T-helper 1 cell treated with Interleukin-12 subunit alpha and Interleukin-12 subunit beta and Interleukin-4 antibody, amounts not matched to agents 30 μg/mL and 1 μg/mL, for 36 hours (primary cell): ENCODE results near the gene TRIM56.
"Not testable (repeated sequence)": the region's sequence is repeated elsewhere in the genome, so short reads cannot be mapped to it uniquely, and the experiment has no call there.

Experiments used
- H3K27ac Mint-ChIP-seq: one replicate; pipeline ENCODE4 v1.8.0; 2021; ENCODE audit warnings: mild to moderate bottlenecking, mixed read lengths
- H3K27me3 Mint-ChIP-seq: one replicate; pipeline ENCODE4 v1.8.0; 2021; ENCODE audit warnings: low read depth, mixed read lengths
- H3K36me3 Mint-ChIP-seq: one replicate; pipeline ENCODE4 v1.8.0; 2021; ENCODE audit warnings: low read depth, mixed read lengths
- H3K4me1 Mint-ChIP-seq: one replicate; pipeline ENCODE4 v1.8.0; 2021; ENCODE audit warnings: low read depth, mixed read lengths
- H3K4me3 Mint-ChIP-seq: one replicate; pipeline ENCODE4 v1.8.0; 2021; ENCODE audit warnings: mild to moderate bottlenecking, moderate library complexity, mixed read lengths
- H3K9me3 Mint-ChIP-seq: one replicate; pipeline ENCODE4 v1.8.0; 2021; ENCODE audit warnings: mixed read lengths

The TRIM56 gene

GRCh38 chr7:101099969-101100781 lies 14.9 kb downstream of the TRIM56 start:
- H3K4me1 Mint-ChIP-seq = peaks cover 7% of the 10 kb centered on the region
- H3K27ac Mint-ChIP-seq = no peak overlapping the region
- H3K36me3 Mint-ChIP-seq = peaks cover 1% of the 10 kb centered on the region
- H3K9me3 Mint-ChIP-seq = no peaks in the 10 kb centered on the region
- H3K4me3 Mint-ChIP-seq = no peak overlapping the region
- peaks cover 25% of the 10 kb centered on the region for H3K27me3 Mint-ChIP-seq

DNA sequence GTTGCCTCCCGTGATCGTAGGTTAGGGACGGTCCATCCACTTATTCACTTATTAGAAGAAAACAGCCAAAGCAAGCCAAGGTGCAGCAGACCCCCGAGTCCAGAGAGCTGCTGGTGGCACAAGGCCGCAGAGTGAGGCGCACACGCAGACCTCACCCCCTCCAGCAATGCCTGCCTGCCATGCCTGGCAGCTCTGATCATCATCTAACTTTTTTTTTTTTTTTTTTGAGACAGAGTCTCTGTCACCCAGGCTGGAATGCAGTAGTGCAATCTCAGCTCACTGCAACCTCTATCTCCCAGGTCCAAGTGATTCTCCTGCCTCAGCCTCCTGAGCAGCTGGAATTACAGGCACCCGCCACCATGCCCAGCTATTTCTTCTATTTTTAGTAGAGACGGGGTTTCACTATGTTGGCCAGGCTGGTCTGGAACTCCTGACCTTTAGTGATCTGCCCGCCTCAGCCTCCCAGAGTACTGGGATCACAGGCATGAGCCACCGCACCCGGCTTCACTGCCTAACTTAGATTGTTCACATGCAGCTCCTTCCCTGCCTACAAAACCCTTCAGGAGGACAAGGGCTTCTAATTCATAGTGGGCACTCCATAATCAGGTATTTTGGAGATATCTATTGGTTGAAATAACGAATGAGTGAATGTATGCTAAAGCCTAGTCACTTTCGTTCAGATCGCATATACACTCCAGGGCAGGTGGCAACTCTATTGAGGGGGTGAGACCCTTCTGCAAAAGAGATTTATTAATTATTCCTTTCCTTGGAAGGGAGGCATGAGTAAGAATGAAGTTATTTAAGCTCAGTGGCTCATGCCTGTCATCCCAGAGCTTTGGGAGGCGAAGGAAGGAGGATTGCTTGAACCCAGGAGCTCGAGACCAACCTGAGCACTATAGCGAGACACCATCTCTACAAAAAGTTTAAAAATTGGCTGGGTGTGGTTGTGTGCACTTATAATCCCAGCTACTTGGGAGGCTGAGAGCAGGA lies 15.9 kb downstream of the TRIM56 start:
- Mint-ChIP-seq H3K4me3 (no peak overlapping the region), H3K4me1 (peaks cover 7% of the 10 kb centered on the region), H3K36me3 (no peaks in the 10 kb centered on the region), H3K27ac (no peak overlapping the region), H3K9me3 (no peaks in the 10 kb centered on the region), H3K27me3 (peaks cover 25% of the 10 kb centered on the region)

- H3K9me3 Mint-ChIP-seq = no peaks in the 10 kb centered on the region
- no peak overlapping the region for H3K27ac Mint-ChIP-seq
- H3K36me3 Mint-ChIP-seq = no peaks in the 10 kb centered on the region
- peaks cover 7% of the 10 kb centered on the region for H3K4me1 Mint-ChIP-seq
- H3K27me3 Mint-ChIP-seq = peaks cover 25% of the 10 kb centered on the region
- H3K4me3 Mint-ChIP-seq = no peak overlapping the region
Measured at GRCh38 chr7:101102026-101102425, 16.7 kb downstream of the TRIM56 start.

GRCh38 chr7:101103701-101104100 lies 18.4 kb downstream of the TRIM56 start:
- not testable (repeated sequence) for H3K4me1 Mint-ChIP-seq, H3K36me3 Mint-ChIP-seq, H3K4me3 Mint-ChIP-seq, H3K27ac Mint-ChIP-seq, H3K9me3 Mint-ChIP-seq
- H3K27me3 Mint-ChIP-seq = peaks cover 25% of the 10 kb centered on the region

DNA sequence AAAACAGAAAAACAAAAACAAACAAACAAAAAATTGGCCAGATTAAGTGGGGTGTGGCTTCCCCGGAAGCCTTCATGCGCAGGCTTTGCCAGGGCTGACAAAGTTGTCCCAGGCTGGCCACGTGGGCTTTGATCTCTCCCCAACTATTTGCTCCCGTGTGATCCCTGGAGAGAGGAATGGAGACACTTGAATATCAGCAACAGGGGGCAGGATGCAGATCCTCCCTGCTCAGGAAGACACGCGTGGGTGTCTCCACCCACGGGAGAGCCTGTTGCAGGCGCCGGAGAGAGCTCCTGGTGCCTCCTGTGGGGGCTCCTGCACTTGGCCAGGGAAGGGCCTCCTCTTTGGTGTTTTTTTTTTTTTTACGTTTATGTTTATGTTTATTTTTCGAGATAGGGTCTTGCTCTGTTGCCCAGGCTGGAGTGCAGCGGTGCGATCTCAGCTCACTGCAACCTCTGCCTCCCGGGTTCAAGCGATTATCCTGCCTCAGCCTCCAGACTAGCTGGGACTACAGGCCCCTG lies 19.0 kb downstream of the TRIM56 start:
- H3K4me3 Mint-ChIP-seq = no peak overlapping the region
- no peaks in the 10 kb centered on the region for H3K36me3 Mint-ChIP-seq
- H3K9me3 Mint-ChIP-seq = no peaks in the 10 kb centered on the region
- H3K27ac Mint-ChIP-seq = no peak overlapping the region
- H3K4me1 Mint-ChIP-seq = peaks cover 4% of the 10 kb centered on the region
- H3K27me3 Mint-ChIP-seq = peaks cover 25% of the 10 kb centered on the region

DNA sequence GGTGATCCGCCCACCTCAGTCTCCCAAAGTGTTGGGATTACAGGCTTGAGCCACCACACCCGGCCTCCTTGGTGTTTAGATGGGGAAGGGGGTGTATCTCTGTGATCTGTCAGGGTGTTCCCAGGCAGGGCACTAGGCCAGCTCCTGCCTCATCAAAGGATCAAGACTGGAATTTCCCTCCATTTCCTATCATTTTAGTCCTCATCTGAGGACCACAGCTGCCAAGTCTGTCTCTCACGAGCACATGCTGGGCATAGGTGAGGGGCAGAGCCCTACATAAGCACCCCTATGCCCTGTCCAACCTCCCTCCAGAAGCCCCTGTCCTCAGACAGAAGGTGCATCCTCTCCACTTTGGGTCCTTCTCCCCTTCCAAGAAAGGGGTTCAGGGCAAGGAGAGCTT lies 19.5 kb downstream of the TRIM56 start:
- Mint-ChIP-seq H3K4me1 (peaks cover 2% of the 10 kb centered on the region), H3K4me3 (no peak overlapping the region), H3K27me3 (peaks cover 24% of the 10 kb centered on the region)

GRCh38 chr7:101105248-101105647 lies 20.0 kb downstream of the TRIM56 start:
- not testable (repeated sequence) for H3K4me1 Mint-ChIP-seq, H3K36me3 Mint-ChIP-seq, H3K9me3 Mint-ChIP-seq, H3K4me3 Mint-ChIP-seq, H3K27ac Mint-ChIP-seq
- peaks cover 21% of the 10 kb centered on the region for H3K27me3 Mint-ChIP-seq

More for the DNA sequence above, 19.5 kb downstream of the TRIM56 start:
- Mint-ChIP-seq H3K27ac (no peak overlapping the region), H3K9me3 (no peaks in the 10 kb centered on the region), H3K36me3 (no peaks in the 10 kb centered on the region)

DNA sequence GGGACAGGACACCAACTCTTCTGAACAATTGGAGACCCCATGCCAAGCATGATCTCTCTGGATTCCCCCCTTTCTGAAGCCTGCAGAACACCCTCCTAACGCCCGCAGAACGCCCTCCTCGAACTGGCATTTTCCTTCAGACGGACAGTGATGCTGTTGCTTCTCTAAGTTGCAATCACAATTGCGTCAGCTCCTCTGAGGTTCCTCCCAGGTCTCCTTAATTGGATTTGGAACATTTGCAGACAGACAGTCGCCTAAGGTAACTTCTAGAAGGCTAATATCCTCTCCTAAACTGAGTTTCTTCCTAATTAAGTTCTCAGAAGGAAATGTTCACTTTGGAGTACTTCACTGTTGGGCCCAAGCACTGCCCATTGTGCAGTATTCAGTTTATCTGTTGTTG lies 21.1 kb downstream of the TRIM56 start:
- no peak overlapping the region for H3K4me3 Mint-ChIP-seq
- H3K27me3 Mint-ChIP-seq = peaks cover 9% of the 10 kb centered on the region
- H3K36me3 Mint-ChIP-seq = no peaks in the 10 kb centered on the region
- H3K27ac Mint-ChIP-seq = no peak overlapping the region
- no peaks in the 10 kb centered on the region for H3K9me3 Mint-ChIP-seq
- peaks cover 2% of the 10 kb centered on the region for H3K4me1 Mint-ChIP-seq

DNA sequence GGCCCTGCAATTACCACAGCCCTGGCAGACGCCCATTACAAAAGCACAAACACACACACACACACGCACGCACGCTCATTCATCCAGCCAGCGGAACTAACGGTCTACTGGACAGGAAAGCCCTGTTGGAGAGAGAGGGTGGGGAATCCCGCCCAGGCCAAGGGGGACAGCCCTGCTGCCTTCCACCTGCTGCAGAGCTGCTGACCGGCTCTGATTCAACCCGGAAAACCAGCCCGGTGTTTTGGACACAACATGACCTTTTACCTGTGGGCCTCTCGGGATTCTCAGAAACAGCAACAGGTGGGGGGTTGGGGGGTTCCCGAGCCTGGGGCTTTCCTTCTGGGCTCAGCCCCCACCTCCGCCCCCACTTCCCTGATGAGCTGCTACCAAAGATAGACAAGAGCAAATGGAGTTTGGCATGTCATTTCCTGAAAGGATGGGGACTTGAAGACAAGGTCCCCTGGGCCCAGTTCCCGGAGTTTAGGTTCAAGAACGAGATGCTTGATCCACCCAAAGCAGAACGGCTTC lies 23.1 kb downstream of the TRIM56 start:
- peaks cover 3% of the 10 kb centered on the region for H3K27me3 Mint-ChIP-seq
- peaks cover 2% of the 10 kb centered on the region for H3K4me1 Mint-ChIP-seq
- no peak overlapping the region for H3K4me3 Mint-ChIP-seq
- H3K36me3 Mint-ChIP-seq = no peaks in the 10 kb centered on the region
- no peak overlapping the region for H3K27ac Mint-ChIP-seq
- H3K9me3 Mint-ChIP-seq = no peaks in the 10 kb centered on the region

- H3K4me1 Mint-ChIP-seq = peaks cover 2% of the 10 kb centered on the region
- H3K9me3 Mint-ChIP-seq = no peaks in the 10 kb centered on the region
- no peak overlapping the region for H3K27ac Mint-ChIP-seq
- no peak overlapping the region for H3K4me3 Mint-ChIP-seq
- no peaks in the 10 kb centered on the region for H3K36me3 Mint-ChIP-seq
- H3K27me3 Mint-ChIP-seq = peaks cover 3% of the 10 kb centered on the region
Measured at GRCh38 chr7:101108961-101109360, 23.7 kb downstream of the TRIM56 start.

GRCh38 chr7:101109368-101109767 lies 24.1 kb downstream of the TRIM56 start:
- Mint-ChIP-seq H3K36me3 (no peaks in the 10 kb centered on the region), H3K27ac (no peak overlapping the region), H3K4me1 (no peaks in the 10 kb centered on the region), H3K27me3 (peaks cover 3% of the 10 kb centered on the region), H3K9me3 (no peaks in the 10 kb centered on the region), H3K4me3 (no peak overlapping the region)

DNA sequence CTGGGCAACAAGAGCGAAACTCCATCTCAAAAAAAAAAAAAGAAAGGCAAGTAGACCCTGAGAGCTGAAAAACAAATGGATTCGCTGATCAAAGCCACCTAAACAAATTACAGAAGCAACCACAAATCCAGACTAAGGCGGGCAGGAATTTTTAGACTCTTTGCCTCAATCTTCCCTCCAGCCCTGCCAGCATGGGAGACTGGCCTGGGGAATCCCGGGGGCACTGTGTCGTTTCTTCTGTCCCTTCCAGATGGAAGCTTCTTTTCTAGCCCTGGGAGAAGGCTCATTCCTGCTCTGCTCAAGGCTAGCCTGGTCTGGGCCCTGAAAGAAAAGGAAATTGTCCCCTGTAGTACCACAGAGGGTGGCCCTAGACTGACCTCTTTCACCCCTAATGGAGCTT lies 26.0 kb downstream of the TRIM56 start:
- Mint-ChIP-seq H3K9me3 (no peaks in the 10 kb centered on the region), H3K36me3 (no peaks in the 10 kb centered on the region), H3K4me3 (no peak overlapping the region), H3K27ac (no peak overlapping the region), H3K4me1 (no peaks in the 10 kb centered on the region), H3K27me3 (no peaks in the 10 kb centered on the region)

- Mint-ChIP-seq H3K4me3 (no peak overlapping the region), H3K27ac (no peak overlapping the region), H3K27me3 (no peaks in the 10 kb centered on the region), H3K36me3 (no peaks in the 10 kb centered on the region), H3K9me3 (no peaks in the 10 kb centered on the region), H3K4me1 (no peaks in the 10 kb centered on the region)
Measured at GRCh38 chr7:101112233-101112632, 27.0 kb downstream of the TRIM56 start.

DNA sequence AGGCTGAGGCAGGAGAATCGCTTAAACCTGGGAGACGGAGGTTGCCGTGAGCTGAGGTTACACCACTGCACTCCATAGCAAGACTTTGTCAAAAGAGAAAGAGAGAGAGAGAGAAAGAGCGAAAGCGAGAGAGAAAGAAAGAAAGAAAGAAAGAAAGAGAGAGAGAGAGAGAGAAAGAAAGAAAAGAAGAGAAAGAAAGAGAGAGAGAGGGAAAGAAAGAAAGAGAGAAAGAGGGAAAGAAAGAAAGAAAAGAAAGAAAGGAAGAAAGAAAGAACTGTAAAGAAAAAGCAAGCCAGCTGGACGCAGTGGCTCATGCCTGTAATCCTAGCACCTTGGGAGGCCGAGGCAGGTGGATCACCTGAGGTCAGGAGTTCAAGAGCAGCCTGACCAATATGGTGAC lies 27.9 kb downstream of the TRIM56 start:
- not testable (repeated sequence) for H3K4me1 Mint-ChIP-seq, H3K27ac Mint-ChIP-seq, H3K9me3 Mint-ChIP-seq

More for the DNA sequence above, 27.9 kb downstream of the TRIM56 start:
- H3K27me3 Mint-ChIP-seq, H3K36me3 Mint-ChIP-seq, H3K4me3 Mint-ChIP-seq: not testable (repeated sequence)
